Fibroblast of mammary gland (primary cell): Measurements from ENCODE around the gene MTURN.
"Not testable (repeated sequence)": the region's sequence is repeated elsewhere in the genome, so short reads cannot be mapped to it uniquely, and the experiment has no call there.

Experiments
- DNase-seq: peaks from one replicate; pipeline ENCODE4 v3.0.0-alpha.2; 2010; ENCODE audit warnings: low read depth
- H3K4me3 ChIP-seq: 2 replicates; pipeline ENCODE4 v1.5.1; 2011; ENCODE audit warnings: low read depth, mild to moderate bottlenecking, low read length, moderate library complexity; ENCODE audit not compliant: control insufficient read depth
- CTCF ChIP-seq: conservative IDR thresholded peaks from 2 replicates; pipeline ENCODE4 v1.5.1; 2011; ENCODE audit warnings: low read depth, low read length, inconsistent platforms; ENCODE audit not compliant: control insufficient read depth, insufficient read depth

Gene MTURN

GRCh38 chr7:30186725-30187124, 51.9 kb downstream of the MTURN start:
- no peak for TF ChIP-seq CTCF
- no peak for DNase-seq
- no peak overlapping the region for H3K4me3 ChIP-seq

DNA sequence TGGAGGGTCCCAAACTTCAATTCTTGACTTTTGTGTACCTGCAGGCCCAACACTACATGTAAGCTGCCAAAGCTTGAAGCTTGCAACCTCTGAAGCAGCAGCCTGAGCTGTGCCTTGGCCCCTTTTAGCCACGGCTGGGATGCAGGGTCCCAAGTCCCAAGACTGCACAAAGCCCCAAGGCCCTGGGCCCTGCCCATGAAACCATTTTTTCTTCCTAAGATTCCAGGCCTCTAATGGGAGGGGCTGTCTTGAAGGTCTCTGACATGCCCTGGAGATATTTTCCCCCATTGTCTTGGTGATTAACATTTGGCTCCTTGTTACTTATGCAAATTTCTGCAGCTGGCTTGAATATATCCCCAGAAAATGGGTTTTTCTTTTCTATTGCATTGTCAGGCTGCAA, 52.7 kb downstream of the MTURN start:
- no peak overlapping the region for H3K4me3 ChIP-seq
- no peak for TF ChIP-seq CTCF
- DNase-seq, result no peak

GRCh38 chr7:30188381-30188780, 53.6 kb downstream of the MTURN start:
- H3K4me3 ChIP-seq, DNase-seq: not testable (repeated sequence)

DNA sequence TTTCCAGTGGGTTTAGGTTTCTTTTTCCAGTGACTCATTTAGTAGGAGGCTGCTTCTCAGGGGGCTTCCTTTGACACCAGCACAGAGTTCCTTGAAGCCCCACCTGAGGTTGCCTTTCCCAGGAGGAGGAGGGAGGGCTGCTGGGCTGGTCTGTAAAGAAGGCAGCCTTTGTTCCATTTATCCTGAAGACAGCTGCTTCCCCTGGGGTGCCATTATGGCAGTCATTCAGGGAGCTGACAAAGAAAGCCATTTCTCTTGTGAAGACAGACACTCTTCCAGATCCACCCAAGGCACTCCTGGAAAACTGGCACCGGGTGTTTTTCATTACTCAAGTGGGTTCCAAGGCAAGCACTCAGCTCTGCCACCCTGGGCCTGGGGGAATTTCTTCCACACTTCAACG, 54.0 kb downstream of the MTURN start:
- H3K4me3 ChIP-seq, result no peak overlapping the region
- TF ChIP-seq CTCF, result no peak
- no peak for DNase-seq

DNA sequence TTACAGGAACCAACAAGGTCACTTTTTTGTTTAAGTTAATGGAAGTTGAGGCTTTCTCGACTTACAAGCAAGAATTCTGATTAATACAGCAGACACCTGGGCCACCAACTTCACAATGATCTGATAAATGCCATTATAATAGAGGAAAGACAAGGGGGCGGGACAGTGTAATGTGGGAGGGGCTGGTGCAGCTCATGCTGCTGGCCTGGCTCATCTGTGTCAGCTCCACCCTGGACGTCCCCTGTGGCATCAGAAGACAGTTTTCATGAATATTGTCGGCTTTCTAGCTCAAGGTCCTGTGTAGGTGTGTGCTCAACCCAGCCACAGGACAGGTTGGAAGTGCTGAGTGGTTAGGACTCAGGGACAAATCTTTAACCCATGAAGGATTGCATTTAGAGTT, 57.0 kb downstream of the MTURN start:
- DNase-seq, result no peak
- H3K4me3 ChIP-seq, result no peak overlapping the region
- TF ChIP-seq CTCF, result no peak

- DNase-seq, result no peak
- H3K4me3 ChIP-seq, result no peak overlapping the region
- TF ChIP-seq CTCF, result no peak
Measured at GRCh38 chr7:30193336-30193943, 58.7 kb downstream of the MTURN start.

- DNase-seq, result no peak
- no peak for TF ChIP-seq CTCF
Measured at GRCh38 chr7:30196408-30196807, 61.6 kb downstream of the MTURN start.

More at GRCh38 chr7:30196408-30196807, 61.6 kb downstream of the MTURN start:
- no peak overlapping the region for H3K4me3 ChIP-seq
